Breast epithelium (tissue), 4 donors: Measurements from ENCODE around the gene STRA8. TPM values are rescaled to one million over a fixed set of nuclear protein-coding genes. Genes with fewer than 3 reads are reported as not detected.

Experiments used
- DNase-seq, 2 donors: peaks; one replicate each; pipeline ENCODE4 v3.0.0-alpha.2; 2019; ENCODE audit warnings: low spot score in 2 of 2
- H3K27ac ChIP-seq, 2 donors: fragments of 200-600 bp; sonication (generic) in 1 of 2; one replicate each; pipeline ENCODE4 v1.5.1; 2016 to 2019; ENCODE audit warnings: mild to moderate bottlenecking in 1 of 2
- H3K27me3 ChIP-seq, 2 donors: fragments of 200-600 bp; sonication (generic) in 1 of 2; one replicate each; pipeline versions ENCODE4 v1.5.1 to v1.6.0; 2017 to 2019; ENCODE audit warnings: control low read depth in 1 of 2, mild to moderate bottlenecking in 1 of 2
- H3K36me3 ChIP-seq: fragments of 200-600 bp; one replicate; pipeline ENCODE4 v1.5.1; 2019
- H3K4me1 ChIP-seq, 2 donors: fragments of 200-600 bp; sonication (generic); one replicate each; pipeline ENCODE4 v1.5.1; 2016 to 2019; ENCODE audit warnings: control low read depth in 1 of 2
- H3K4me3 ChIP-seq, 3 donors: fragments of 200-600 bp; sonication (generic); 1 replicate in 2 of 3; 2 replicates in 1 of 3; pipeline ENCODE4 v1.5.1; 2016 to 2019; ENCODE audit warnings: mild to moderate bottlenecking in 3 of 3, moderate library complexity in 2 of 3
- H3K9me3 ChIP-seq, 2 donors: fragments of 200-600 bp; sonication (generic) in 1 of 2; one replicate each; pipeline ENCODE4 v1.5.1; 2016 to 2019; ENCODE audit warnings: control low read depth in 1 of 2
- POLR2A ChIP-seq: fragments of 450-650 bp; IDR thresholded peaks from one replicate; pipeline ENCODE4 v1.6.1; 2016; ENCODE audit warnings: antibody characterized with exemption, mild to moderate bottlenecking, moderate library complexity
- POLR2AphosphoS5 ChIP-seq, 3 donors: sonication (generic); formaldehyde crosslinking; IDR thresholded peaks; one replicate each; pipeline ENCODE4 v1.6.1; 2017; ENCODE audit warnings: antibody characterized with exemption in 3 of 3
- intact Hi-C: fragments of 100-400 bp; cut with DNase I; formaldehyde crosslinking; loops from one replicate; pipeline ENCODE4 v1.15.1; 2023; ENCODE audit warnings: low total_unique reads
- total RNA-seq, 3 donors: library from RNA; depleted of rRNA; stranded (reverse); fragments of >200 nt; gene quantifications; one replicate each; pipeline ENCODE4 v1.1.0, GENCODE V29; 2016
- TF ChIP-seq, protein P1 (sequence below), 3 donors: fragments of 450-650 bp; IDR thresholded peaks; one replicate each; pipeline ENCODE4 v1.5.1; 2016 to 2017; ENCODE audit warnings: antibody characterized with exemption in 3 of 3, mild to moderate bottlenecking in 3 of 3, moderate library complexity in 3 of 3

Gene STRA8
- total RNA-seq, 3 donors from 2014 or later: not detected

- H3K27me3 ChIP-seq: no peaks in the 10 kb centered on the region
- H3K4me3 ChIP-seq: no peak overlapping the region
- TF ChIP-seq, protein P1, sequence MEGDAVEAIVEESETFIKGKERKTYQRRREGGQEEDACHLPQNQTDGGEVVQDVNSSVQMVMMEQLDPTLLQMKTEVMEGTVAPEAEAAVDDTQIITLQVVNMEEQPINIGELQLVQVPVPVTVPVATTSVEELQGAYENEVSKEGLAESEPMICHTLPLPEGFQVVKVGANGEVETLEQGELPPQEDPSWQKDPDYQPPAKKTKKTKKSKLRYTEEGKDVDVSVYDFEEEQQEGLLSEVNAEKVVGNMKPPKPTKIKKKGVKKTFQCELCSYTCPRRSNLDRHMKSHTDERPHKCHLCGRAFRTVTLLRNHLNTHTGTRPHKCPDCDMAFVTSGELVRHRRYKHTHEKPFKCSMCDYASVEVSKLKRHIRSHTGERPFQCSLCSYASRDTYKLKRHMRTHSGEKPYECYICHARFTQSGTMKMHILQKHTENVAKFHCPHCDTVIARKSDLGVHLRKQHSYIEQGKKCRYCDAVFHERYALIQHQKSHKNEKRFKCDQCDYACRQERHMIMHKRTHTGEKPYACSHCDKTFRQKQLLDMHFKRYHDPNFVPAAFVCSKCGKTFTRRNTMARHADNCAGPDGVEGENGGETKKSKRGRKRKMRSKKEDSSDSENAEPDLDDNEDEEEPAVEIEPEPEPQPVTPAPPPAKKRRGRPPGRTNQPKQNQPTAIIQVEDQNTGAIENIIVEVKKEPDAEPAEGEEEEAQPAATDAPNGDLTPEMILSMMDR (IDR thresholded peaks at IDR 0.05): no peak
- TF ChIP-seq POLR2A (no peak), POLR2AphosphoS5 (IDR thresholded peaks at IDR 0.05) (no peak)
- H3K27ac ChIP-seq: no peak overlapping the region
- intact Hi-C loops: no loop called here
- no peaks in the 10 kb centered on the region for H3K9me3 ChIP-seq
- H3K4me1 ChIP-seq: no peaks in the 10 kb centered on the region
- no peak for DNase-seq
- H3K36me3 ChIP-seq: no peaks in the 10 kb centered on the region
These were observed 34.2 kb upstream of the STRA8 start for GRCh38 chr7:135199439-135199838.

DNA sequence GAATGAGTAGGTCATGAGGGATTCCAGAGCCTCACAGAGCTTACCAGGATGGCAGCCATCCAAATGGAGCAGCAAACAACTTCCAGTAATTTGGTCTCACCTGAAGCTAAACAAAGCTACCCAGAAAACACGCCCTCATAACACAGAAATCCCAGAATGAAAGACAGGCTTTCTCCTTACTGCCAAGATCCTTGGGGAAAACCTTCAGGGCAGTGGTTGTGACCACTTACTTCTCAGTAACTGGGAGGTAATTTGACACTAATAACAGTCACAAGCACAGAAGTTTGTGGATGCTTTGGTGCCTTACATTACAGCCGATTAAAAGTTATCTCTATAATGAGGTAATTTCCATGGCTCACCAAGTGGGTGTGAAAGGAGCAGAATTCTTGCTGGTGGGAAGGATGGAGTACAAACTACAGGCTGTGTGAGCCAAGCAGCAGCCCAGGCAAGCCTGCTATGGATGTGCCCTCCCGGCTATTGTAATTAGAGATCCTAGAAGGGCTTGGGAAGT, 32.8 kb upstream of the STRA8 start:
- no peak for TF ChIP-seq POLR2AphosphoS5 (IDR thresholded peaks at IDR 0.05)
- TF ChIP-seq POLR2A: no peak
- TF ChIP-seq, protein P1 (IDR thresholded peaks at IDR 0.05): no peak

DNA sequence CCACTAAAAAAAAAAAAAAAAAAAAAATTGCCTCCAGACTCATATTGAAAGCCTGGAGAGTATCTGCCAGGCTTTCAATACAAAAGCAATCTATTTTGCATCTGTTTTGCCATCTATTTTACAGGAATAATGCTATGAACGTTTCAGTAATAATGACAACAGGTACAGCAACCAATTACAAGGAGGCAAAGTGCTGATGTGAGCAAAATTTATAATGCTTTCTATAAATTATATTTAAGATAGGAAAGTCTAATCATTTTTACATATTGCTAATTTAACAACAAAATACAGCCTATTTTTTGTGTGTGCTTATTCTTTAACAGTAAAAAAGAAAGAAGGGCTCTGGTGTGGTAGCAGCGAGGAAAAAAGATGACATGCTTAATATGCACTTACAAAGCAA, 32.3 kb upstream of the STRA8 start:
- Histone ChIP-seq H3K4me3 (no peak overlapping the region), H3K4me1 (no peaks in the 10 kb centered on the region), H3K27me3 (no peaks in the 10 kb centered on the region), H3K9me3 (no peaks in the 10 kb centered on the region), H3K36me3 (no peaks in the 10 kb centered on the region), H3K27ac (peak overlapping the region in 1 of 2 donors; percentile 46)
- intact Hi-C loops: no loop called here
- no peak for DNase-seq
- TF ChIP-seq POLR2AphosphoS5 (IDR thresholded peaks at IDR 0.05) (no peak), POLR2A (no peak)
- TF ChIP-seq, protein P1 (IDR thresholded peaks at IDR 0.05): no peak

More for the DNA sequence above, 32.8 kb upstream of the STRA8 start:
- H3K36me3 ChIP-seq: no peaks in the 10 kb centered on the region
- peak overlapping the region; percentile 41 to 46 for H3K27ac ChIP-seq
- no peak overlapping the region for H3K4me3 ChIP-seq
- H3K4me1 ChIP-seq: no peaks in the 10 kb centered on the region
- H3K27me3 ChIP-seq: no peaks in the 10 kb centered on the region
- DNase-seq: no peak
- intact Hi-C loops: no loop called here
- no peaks in the 10 kb centered on the region for H3K9me3 ChIP-seq

GRCh38 chr7:135204341-135204749, 29.3 kb upstream of the STRA8 start:
- Histone ChIP-seq H3K4me1 (no peaks in the 10 kb centered on the region), H3K36me3 (no peaks in the 10 kb centered on the region), H3K4me3 (no peak overlapping the region), H3K27ac (peak overlapping the region; percentile 23 to 60), H3K9me3 (no peaks in the 10 kb centered on the region), H3K27me3 (no peaks in the 10 kb centered on the region)
- no peak for DNase-seq
- intact Hi-C loops: no loop called here
- TF ChIP-seq, protein P1 (IDR thresholded peaks at IDR 0.05): no peak
- no peak for TF ChIP-seq POLR2A
- TF ChIP-seq POLR2AphosphoS5 (IDR thresholded peaks at IDR 0.05): no peak

DNA sequence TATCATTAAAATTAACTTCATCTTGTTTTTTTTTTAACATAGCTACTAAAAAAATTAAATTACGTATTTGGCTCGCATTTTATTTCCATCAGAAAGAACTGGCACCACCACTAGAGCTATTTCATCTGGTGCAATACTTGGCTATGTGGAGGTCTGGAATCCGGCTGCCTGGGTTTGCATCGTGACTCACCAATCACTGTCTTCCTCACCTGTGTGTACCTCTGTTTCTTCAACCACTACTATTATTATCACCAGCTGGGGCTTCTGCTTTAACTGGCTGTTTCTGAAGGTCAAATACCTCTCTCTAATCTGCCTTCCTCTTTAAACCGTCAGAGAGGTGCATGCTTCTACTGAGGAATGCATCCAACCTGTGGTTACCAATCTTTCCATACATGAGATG, 28.8 kb upstream of the STRA8 start:
- H3K4me1 ChIP-seq: no peaks in the 10 kb centered on the region
- TF ChIP-seq, protein P1 (IDR thresholded peaks at IDR 0.05): no peak
- TF ChIP-seq POLR2AphosphoS5 (IDR thresholded peaks at IDR 0.05) (no peak), POLR2A (no peak)
- H3K27ac ChIP-seq: no peak overlapping the region
- H3K36me3 ChIP-seq: no peaks in the 10 kb centered on the region
- no peak overlapping the region for H3K4me3 ChIP-seq
- no peaks in the 10 kb centered on the region for H3K27me3 ChIP-seq
- no peaks in the 10 kb centered on the region for H3K9me3 ChIP-seq
- intact Hi-C loops: no loop called here
- DNase-seq: no peak
